ENCODE results near the gene NOP53. TPM values are rescaled to one million over a fixed set of nuclear protein-coding genes. Genes with fewer than 3 reads are reported as not detected.

The NOP53 gene
- total and polyA plus RNA-seq, 4 donors = 25.8 to 85.5 (median 38.6) TPM

GRCh38 chr19:47798904-47799266 lies 53.5 kb downstream of the NOP53 start:
- no peak overlapping the region for H3K9ac ChIP-seq (ENCODE audit: low read depth in 1 of 2, low read length in 2 of 2)
- no peak for DNase-seq (ENCODE audit: low spot score)
- H3K36me3 ChIP-seq (ENCODE audit: control insufficient read depth in 4 of 4, insufficient read depth in 3 of 4, low read depth in 1 of 4, low read length in 3 of 4) = no peaks in the 10 kb centered on the region
- TF ChIP-seq, protein P1, sequence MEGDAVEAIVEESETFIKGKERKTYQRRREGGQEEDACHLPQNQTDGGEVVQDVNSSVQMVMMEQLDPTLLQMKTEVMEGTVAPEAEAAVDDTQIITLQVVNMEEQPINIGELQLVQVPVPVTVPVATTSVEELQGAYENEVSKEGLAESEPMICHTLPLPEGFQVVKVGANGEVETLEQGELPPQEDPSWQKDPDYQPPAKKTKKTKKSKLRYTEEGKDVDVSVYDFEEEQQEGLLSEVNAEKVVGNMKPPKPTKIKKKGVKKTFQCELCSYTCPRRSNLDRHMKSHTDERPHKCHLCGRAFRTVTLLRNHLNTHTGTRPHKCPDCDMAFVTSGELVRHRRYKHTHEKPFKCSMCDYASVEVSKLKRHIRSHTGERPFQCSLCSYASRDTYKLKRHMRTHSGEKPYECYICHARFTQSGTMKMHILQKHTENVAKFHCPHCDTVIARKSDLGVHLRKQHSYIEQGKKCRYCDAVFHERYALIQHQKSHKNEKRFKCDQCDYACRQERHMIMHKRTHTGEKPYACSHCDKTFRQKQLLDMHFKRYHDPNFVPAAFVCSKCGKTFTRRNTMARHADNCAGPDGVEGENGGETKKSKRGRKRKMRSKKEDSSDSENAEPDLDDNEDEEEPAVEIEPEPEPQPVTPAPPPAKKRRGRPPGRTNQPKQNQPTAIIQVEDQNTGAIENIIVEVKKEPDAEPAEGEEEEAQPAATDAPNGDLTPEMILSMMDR (IDR thresholded peaks at IDR 0.05; ENCODE audit: low read depth, low read length, missing input control) = no peak
- TF ChIP-seq HNF4G (IDR thresholded peaks at IDR 0.05) (no peak), RAD21 (IDR thresholded peaks at IDR 0.05) (no peak), HNF4A (conservative IDR thresholded peaks at IDR 0.05) (no peak), RXRA (IDR thresholded peaks at IDR 0.05) (no peak)
- H3K27ac ChIP-seq (ENCODE audit: low read depth in 1 of 2, low read length in 2 of 2) = no peak overlapping the region
- H3K4me1 ChIP-seq (ENCODE audit: control insufficient read depth in 4 of 4, insufficient read depth in 4 of 4, low read length in 3 of 4) = no peaks in the 10 kb centered on the region
- no peaks in the 10 kb centered on the region for H3K9me3 ChIP-seq (ENCODE audit: control insufficient read depth in 4 of 4, low read length in 3 of 4)
- H3K4me3 ChIP-seq (ENCODE audit: low read depth in 1 of 3, low read length in 3 of 3) = no peak overlapping the region
- WGBS = 85% methylated on average over 4 of the region's 4 CpGs
- H3K27me3 ChIP-seq (ENCODE audit: control insufficient read depth in 4 of 4, insufficient read depth in 4 of 4, low read length in 3 of 4) = no peaks in the 10 kb centered on the region

DNA sequence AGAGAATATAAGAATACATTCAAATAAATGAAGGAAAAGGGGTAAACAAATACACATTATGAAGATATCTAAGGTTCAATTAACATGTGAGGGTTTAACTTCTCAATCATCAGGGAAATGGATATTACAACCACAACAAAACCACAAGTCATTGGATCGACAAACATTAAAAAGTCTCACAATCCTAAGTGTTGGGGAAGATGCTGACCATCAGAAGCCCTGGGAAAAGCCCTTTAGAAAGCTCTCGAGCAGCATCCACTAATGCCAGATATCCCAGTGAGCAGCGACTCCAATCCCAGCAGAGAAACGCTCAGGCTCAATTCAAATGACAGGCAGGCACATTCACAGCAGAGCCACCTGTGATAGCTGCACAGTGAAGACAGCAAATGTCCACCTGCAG lies 55.9 kb downstream of the NOP53 start:
- H3K9me3 ChIP-seq (ENCODE audit: control insufficient read depth in 4 of 4, low read length in 3 of 4) = no peaks in the 10 kb centered on the region
- no peaks in the 10 kb centered on the region for H3K36me3 ChIP-seq (ENCODE audit: control insufficient read depth in 4 of 4, insufficient read depth in 3 of 4, low read depth in 1 of 4, low read length in 3 of 4)
- H3K4me3 ChIP-seq (ENCODE audit: low read depth in 1 of 3, low read length in 3 of 3) = no peak overlapping the region
- no peak for DNase-seq (ENCODE audit: low spot score)
- WGBS = 95% methylated on average over 4 of the region's 4 CpGs
- no peak overlapping the region for H3K27ac ChIP-seq (ENCODE audit: low read depth in 1 of 2, low read length in 2 of 2)
- no peaks in the 10 kb centered on the region for H3K4me1 ChIP-seq (ENCODE audit: control insufficient read depth in 4 of 4, insufficient read depth in 4 of 4, low read length in 3 of 4)
- no peaks in the 10 kb centered on the region for H3K27me3 ChIP-seq (ENCODE audit: control insufficient read depth in 4 of 4, insufficient read depth in 4 of 4, low read length in 3 of 4)
- no peak overlapping the region for H3K9ac ChIP-seq (ENCODE audit: low read depth in 1 of 2, low read length in 2 of 2)
- TF ChIP-seq, protein P2, sequence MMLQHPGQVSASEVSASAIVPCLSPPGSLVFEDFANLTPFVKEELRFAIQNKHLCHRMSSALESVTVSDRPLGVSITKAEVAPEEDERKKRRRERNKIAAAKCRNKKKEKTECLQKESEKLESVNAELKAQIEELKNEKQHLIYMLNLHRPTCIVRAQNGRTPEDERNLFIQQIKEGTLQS (IDR thresholded peaks at IDR 0.05) = no peak
- TF ChIP-seq HNF4G (IDR thresholded peaks at IDR 0.05) = no peak
- no peak for TF ChIP-seq TAF1 (conservative IDR thresholded peaks at IDR 0.05)
- TF ChIP-seq RXRA (IDR thresholded peaks at IDR 0.05) = no peak
- TF ChIP-seq ZBTB33 (IDR thresholded peaks at IDR 0.05) = no peak
- no peak for TF ChIP-seq HNF4A (conservative IDR thresholded peaks at IDR 0.05)
- no peak for TF ChIP-seq FOXA1 (IDR thresholded peaks at IDR 0.05)
- no peak for TF ChIP-seq GABPA (IDR thresholded peaks at IDR 0.05 in 1 of 2, conservative IDR thresholded peaks at IDR 0.05 in 1 of 2)
- TF ChIP-seq FOXA2 (IDR thresholded peaks at IDR 0.05) = no peak
- no peak for TF ChIP-seq EGR1 (IDR thresholded peaks at IDR 0.05; ENCODE audit: low read depth in 2 of 2)
- TF ChIP-seq, protein P3, sequence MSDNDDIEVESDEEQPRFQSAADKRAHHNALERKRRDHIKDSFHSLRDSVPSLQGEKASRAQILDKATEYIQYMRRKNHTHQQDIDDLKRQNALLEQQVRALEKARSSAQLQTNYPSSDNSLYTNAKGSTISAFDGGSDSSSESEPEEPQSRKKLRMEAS (IDR thresholded peaks at IDR 0.05) = no peak
- TF ChIP-seq RAD21 (IDR thresholded peaks at IDR 0.05) = no peak
- TF ChIP-seq YY1 (IDR thresholded peaks at IDR 0.05) = no peak
- TF ChIP-seq NR2F2 (IDR thresholded peaks at IDR 0.05) = no peak

DNA sequence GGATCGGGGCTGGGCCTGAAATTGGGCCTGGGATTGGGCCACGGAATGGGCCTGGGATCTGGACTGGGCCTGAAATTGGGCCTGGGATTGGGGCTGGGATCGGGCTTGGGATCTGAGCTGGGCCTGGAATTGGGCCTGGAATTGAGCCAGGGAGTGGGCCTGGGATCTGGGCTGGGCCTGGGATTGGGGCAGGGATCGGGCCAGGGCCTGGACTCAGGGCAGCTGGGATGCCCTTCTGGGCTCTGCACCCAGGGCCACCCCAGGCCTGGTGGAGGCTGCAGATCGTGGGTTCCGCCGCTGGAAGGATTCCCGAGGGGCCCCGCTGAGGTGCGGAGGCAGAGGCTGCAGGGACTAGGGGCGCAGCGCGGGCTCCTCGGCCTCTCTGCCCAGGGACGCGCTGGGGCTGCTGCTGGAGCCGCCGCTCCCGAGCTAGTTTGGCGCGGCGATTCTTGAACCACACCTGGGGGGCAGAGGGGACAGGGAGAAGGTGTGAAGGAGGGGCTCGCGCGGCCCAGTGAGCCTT lies 57.2 kb downstream of the NOP53 start:
- no peak overlapping the region for H3K4me3 ChIP-seq (ENCODE audit: low read depth in 1 of 3, low read length in 3 of 3)
- H3K36me3 ChIP-seq (ENCODE audit: control insufficient read depth in 4 of 4, insufficient read depth in 3 of 4, low read depth in 1 of 4, low read length in 3 of 4) = no peaks in the 10 kb centered on the region
- H3K27ac ChIP-seq (ENCODE audit: low read depth in 1 of 2, low read length in 2 of 2) = no peak overlapping the region
- no peaks in the 10 kb centered on the region for H3K4me1 ChIP-seq (ENCODE audit: control insufficient read depth in 4 of 4, insufficient read depth in 4 of 4, low read length in 3 of 4)
- H3K27me3 ChIP-seq (ENCODE audit: control insufficient read depth in 4 of 4, insufficient read depth in 4 of 4, low read length in 3 of 4) = no peaks in the 10 kb centered on the region
- H3K9me3 ChIP-seq (ENCODE audit: control insufficient read depth in 4 of 4, low read length in 3 of 4) = no peaks in the 10 kb centered on the region
- H3K9ac ChIP-seq (ENCODE audit: low read depth in 1 of 2, low read length in 2 of 2) = no peak overlapping the region
- no peak for DNase-seq (ENCODE audit: low spot score)
- WGBS = 90% methylated on average over 25 of the region's 25 CpGs
- TF ChIP-seq RAD21 (IDR thresholded peaks at IDR 0.05) = no peak
- no peak for TF ChIP-seq REST (IDR thresholded peaks at IDR 0.05)
- TF ChIP-seq FOXA1 (IDR thresholded peaks at IDR 0.05) = no peak
- TF ChIP-seq GABPA (IDR thresholded peaks at IDR 0.05 in 1 of 2, conservative IDR thresholded peaks at IDR 0.05 in 1 of 2) = no peak
- TF ChIP-seq, protein P1 (IDR thresholded peaks at IDR 0.05; ENCODE audit: low read depth, low read length, missing input control) = no peak
- no peak for TF ChIP-seq TAF1 (conservative IDR thresholded peaks at IDR 0.05)
- TF ChIP-seq JUND (IDR thresholded peaks at IDR 0.05) = no peak
- no peak for TF ChIP-seq SP1 (IDR thresholded peaks at IDR 0.05)
- no peak for TF ChIP-seq HNF4G (IDR thresholded peaks at IDR 0.05)
- TF ChIP-seq FOXA2 (IDR thresholded peaks at IDR 0.05) = no peak
- TF ChIP-seq EGR1 (IDR thresholded peaks at IDR 0.05; ENCODE audit: low read depth in 2 of 2) = no peak
- no peak for TF ChIP-seq NR2F2 (IDR thresholded peaks at IDR 0.05)
